ENCODE results near the gene HEPN1.

- TF ChIP-seq CTCF (IDR thresholded peaks at IDR 0.05) (no peak), EZH2phosphoT487 (IDR thresholded peaks at IDR 0.05) (no peak), EZH2 (IDR thresholded peaks at IDR 0.05) (no peak)
Measured at GRCh38 chr11:124890151-124890550, 28.9 kb upstream of the HEPN1 start.

All from neural progenitor cell (in vitro differentiated cells).